Fibroblast of the aortic adventitia (primary cell): ENCODE measurements around the gene ELMO2. TPM values are rescaled to one million over a fixed set of nuclear protein-coding genes. Genes with fewer than 3 reads are reported as not detected.

Experiments used
- DNase-seq: peaks from one replicate; pipeline ENCODE4 v3.0.0-alpha.2; 2010; ENCODE audit warnings: low read depth
- H3K4me3 ChIP-seq: 2 replicates; pipeline ENCODE4 v1.5.1; 2011; ENCODE audit warnings: low read depth, mild to moderate bottlenecking, control low read depth, low read length, moderate library complexity
- CTCF ChIP-seq: IDR thresholded peaks from 2 replicates; pipeline ENCODE4 v1.5.1; 2011; ENCODE audit warnings: mild to moderate bottlenecking, low read length, control low read depth, inconsistent platforms; ENCODE audit not compliant: insufficient read depth
- total RNA-seq: library from RNA; depleted of rRNA; stranded (reverse); fragments of >200 nt; gene quantifications from 2 replicates; pipeline ENCODE4 v1.2.3, GENCODE V29; 2012; ENCODE audit warnings: low replicate concordance

Gene ELMO2
- total RNA-seq, 1 donor, result 48.2 TPM

- no peak for TF ChIP-seq CTCF
- DNase-seq, result no peak
- H3K4me3 ChIP-seq, result no peak overlapping the region
Measured at GRCh38 chr20:46408281-46408731, 1.9 kb upstream of the ELMO2 start.

GRCh38 chr20:46407671-46407996, 1.2 kb upstream of the ELMO2 start:
- no peak for DNase-seq
- TF ChIP-seq CTCF, result no peak

GRCh38 chr20:46406986-46407670, 713 bp upstream of the ELMO2 start:
- no peak for TF ChIP-seq CTCF
- DNase-seq, result no peak
- peak overlapping the region; percentile 70 for H3K4me3 ChIP-seq

More at GRCh38 chr20:46407671-46407996, 1.2 kb upstream of the ELMO2 start:
- no peak overlapping the region for H3K4me3 ChIP-seq

GRCh38 chr20:46402331-46402811, 4.0 kb downstream of the ELMO2 start:
- no peak for TF ChIP-seq CTCF
- H3K4me3 ChIP-seq, result no peak overlapping the region
- peak; percentile 35 for DNase-seq

- H3K4me3 ChIP-seq, result no peak overlapping the region
- no peak for TF ChIP-seq CTCF
- DNase-seq, result no peak
Measured at GRCh38 chr20:46401478-46401860, 4.9 kb downstream of the ELMO2 start.

- peak overlapping the region; percentile 7 for H3K4me3 ChIP-seq
Measured at GRCh38 chr20:46400828-46401477, 5.5 kb downstream of the ELMO2 start.

More at GRCh38 chr20:46400828-46401477, 5.5 kb downstream of the ELMO2 start:
- peak; percentile 59 for DNase-seq
- TF ChIP-seq CTCF, result no peak
